ENCODE results near the gene FSTL1.

DNA sequence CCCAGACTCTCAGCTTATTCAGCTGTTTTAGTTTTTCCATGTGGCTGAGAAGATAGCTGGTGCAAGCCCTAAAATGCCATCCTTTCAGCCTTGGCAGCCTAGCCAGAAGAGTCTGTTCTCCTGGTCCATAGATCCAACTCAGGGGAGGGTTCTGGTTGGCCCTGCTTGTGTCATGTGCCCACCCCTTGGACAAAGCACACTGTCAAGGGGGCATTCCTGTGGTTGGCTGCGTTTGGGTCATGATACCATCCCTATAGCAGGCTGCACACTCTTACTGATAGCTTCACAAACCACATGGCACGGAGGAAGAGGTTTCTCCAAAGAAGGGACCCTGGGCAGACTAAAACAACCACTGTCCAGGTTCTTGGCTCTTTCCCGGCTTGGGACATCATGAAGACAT lies 8.4 kb upstream of the FSTL1 start:
- TF ChIP-seq, protein P1, sequence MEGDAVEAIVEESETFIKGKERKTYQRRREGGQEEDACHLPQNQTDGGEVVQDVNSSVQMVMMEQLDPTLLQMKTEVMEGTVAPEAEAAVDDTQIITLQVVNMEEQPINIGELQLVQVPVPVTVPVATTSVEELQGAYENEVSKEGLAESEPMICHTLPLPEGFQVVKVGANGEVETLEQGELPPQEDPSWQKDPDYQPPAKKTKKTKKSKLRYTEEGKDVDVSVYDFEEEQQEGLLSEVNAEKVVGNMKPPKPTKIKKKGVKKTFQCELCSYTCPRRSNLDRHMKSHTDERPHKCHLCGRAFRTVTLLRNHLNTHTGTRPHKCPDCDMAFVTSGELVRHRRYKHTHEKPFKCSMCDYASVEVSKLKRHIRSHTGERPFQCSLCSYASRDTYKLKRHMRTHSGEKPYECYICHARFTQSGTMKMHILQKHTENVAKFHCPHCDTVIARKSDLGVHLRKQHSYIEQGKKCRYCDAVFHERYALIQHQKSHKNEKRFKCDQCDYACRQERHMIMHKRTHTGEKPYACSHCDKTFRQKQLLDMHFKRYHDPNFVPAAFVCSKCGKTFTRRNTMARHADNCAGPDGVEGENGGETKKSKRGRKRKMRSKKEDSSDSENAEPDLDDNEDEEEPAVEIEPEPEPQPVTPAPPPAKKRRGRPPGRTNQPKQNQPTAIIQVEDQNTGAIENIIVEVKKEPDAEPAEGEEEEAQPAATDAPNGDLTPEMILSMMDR (IDR thresholded peaks at IDR 0.05; ENCODE audit: low read length) = no peak
- TF ChIP-seq EZH2 (IDR thresholded peaks at IDR 0.05; ENCODE audit: borderline replicate concordance, low read length) = no peak

Data from OCI-LY1 (cell line).